WERI-Rb-1 (cell line): ENCODE measurements around the gene CDK6.

ENCODE experiments used
- DNase-seq: peaks from one replicate; pipeline ENCODE4 v3.0.0-alpha.2; 2020
- H3K27ac ChIP-seq: fragments of 250-450 bp; sonication (Bioruptor Pico); 2 replicates; pipeline ENCODE4 v1.5.1; 2020; ENCODE audit warnings: mild to moderate bottlenecking, moderate library complexity
- H3K27me3 ChIP-seq: fragments of 250-450 bp; sonication (Bioruptor Pico); 2 replicates; pipeline ENCODE4 v1.5.1; 2021; ENCODE audit warnings: mild to moderate bottlenecking, low read depth, moderate library complexity; ENCODE audit not compliant: insufficient read depth, severe bottlenecking
- H3K36me3 ChIP-seq: fragments of 250-450 bp; sonication (Bioruptor Pico); 2 replicates; pipeline ENCODE4 v1.5.1; 2020; ENCODE audit warnings: mild to moderate bottlenecking, moderate library complexity
- H3K4me3 ChIP-seq: 2 replicates; pipeline ENCODE4 v1.5.1; 2011; ENCODE audit warnings: low read depth, mild to moderate bottlenecking, control low read depth, low read length
- H3K9me3 ChIP-seq: fragments of 250-450 bp; sonication (Bioruptor Pico); 2 replicates; pipeline ENCODE4 v1.5.1; 2021; ENCODE audit warnings: mild to moderate bottlenecking, moderate library complexity; ENCODE audit not compliant: severe bottlenecking
- TF ChIP-seq, protein P1 (sequence below): IDR thresholded peaks from 2 replicates; pipeline ENCODE4 v1.5.1; 2011; ENCODE audit warnings: low read depth, mild to moderate bottlenecking, control low read depth, inconsistent platforms, low read length

The CDK6 gene

DNA sequence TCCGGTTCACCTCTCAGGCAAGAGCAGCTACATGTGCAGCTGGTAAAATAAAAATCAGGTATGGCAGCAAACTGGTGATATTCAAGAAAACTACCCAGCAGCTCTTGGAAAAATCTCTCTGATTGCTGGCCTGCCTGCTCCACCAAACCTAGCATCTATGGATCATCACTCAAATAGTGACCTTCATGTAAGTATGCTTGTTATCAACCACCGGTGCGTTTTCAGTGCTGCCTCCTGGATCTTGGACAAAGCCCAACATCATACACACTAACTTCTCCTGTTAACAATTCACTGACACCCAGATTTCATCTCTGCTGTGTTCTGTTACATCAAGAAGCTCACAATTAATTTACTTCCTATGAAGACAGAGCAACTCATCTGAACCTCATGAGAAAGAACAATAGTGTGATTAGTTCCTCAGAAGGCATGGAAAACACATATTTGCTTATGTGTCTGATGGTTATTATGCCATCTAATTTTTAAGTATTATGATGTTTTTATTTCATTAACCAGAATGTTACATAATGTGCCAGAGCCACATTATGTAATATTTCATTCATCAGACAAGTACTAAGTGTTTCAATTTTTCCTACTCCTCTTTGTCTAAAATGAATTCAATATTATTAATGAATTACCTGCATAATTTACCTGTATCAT, 8.8 kb downstream of the CDK6 start:
- Histone ChIP-seq H3K27me3 (no peaks in the 10 kb centered on the region), H3K4me3 (no peak overlapping the region), H3K36me3 (no peaks in the 10 kb centered on the region; the same call in 1 of the 2 replicates), H3K9me3 (no peaks in the 10 kb centered on the region), H3K27ac (no peak overlapping the region)
- DNase-seq = no peak
- TF ChIP-seq, protein P1, sequence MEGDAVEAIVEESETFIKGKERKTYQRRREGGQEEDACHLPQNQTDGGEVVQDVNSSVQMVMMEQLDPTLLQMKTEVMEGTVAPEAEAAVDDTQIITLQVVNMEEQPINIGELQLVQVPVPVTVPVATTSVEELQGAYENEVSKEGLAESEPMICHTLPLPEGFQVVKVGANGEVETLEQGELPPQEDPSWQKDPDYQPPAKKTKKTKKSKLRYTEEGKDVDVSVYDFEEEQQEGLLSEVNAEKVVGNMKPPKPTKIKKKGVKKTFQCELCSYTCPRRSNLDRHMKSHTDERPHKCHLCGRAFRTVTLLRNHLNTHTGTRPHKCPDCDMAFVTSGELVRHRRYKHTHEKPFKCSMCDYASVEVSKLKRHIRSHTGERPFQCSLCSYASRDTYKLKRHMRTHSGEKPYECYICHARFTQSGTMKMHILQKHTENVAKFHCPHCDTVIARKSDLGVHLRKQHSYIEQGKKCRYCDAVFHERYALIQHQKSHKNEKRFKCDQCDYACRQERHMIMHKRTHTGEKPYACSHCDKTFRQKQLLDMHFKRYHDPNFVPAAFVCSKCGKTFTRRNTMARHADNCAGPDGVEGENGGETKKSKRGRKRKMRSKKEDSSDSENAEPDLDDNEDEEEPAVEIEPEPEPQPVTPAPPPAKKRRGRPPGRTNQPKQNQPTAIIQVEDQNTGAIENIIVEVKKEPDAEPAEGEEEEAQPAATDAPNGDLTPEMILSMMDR = no peak

DNA sequence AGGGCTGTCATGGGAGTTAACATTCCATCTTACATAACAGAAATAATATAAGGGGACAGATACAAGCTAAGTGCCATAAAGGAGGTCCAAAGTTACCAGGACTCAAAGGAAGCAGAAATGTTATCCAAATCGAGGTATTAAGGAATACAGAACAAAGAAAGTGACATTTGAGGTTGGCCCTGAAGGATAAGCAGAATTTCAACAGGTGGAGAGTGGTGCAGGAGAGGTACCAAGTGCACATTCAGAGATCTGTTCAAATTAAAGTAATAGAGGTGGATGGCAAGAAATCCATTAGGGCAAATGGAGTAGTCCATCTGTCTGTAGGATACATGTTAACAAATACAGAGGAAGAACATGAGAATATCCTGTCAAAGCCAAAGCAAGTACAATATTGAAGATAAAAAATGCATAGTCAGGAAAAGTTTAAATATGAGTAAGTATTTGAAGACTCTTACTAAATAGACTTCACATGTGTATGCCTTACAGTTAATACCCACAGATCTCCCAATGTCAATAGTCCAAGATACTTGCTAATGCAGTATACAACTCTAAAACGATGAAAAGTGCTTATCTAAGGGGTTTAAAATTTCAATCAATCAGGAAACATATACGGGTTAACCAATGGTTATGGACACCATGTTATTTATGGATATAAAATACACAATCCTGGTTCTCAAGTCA, 10.0 kb downstream of the CDK6 start:
- Histone ChIP-seq H3K36me3 (no peaks in the 10 kb centered on the region; the same call in 1 of the 2 replicates), H3K27me3 (no peaks in the 10 kb centered on the region), H3K4me3 (no peak overlapping the region), H3K27ac (no peak overlapping the region), H3K9me3 (no peaks in the 10 kb centered on the region)
- no peak for DNase-seq
- TF ChIP-seq, protein P1 = no peak

DNA sequence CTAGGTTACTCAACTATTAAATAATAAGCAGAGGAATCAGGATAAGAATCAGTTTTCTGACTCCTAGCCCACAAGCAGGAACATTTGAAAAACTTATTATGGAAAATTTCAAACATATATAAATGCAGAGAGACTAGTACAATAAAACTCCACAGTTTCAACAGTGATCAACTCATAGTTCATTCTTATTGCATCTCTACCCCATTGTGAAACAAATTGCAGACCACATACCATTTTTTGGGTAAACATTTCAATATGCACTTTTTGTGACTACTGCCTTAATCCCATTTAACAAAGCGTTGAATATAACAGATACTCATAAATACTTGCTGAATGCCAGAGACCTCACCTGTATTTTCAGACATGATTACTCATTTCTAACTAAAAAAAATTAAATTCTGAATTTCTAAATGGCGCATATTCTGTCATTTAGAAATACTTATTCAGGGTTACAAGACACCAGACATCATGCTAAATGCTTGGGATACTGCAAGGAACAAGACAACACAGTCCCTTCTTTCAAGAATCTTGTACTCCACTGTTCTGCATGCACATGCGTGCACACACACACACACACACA, 11.4 kb downstream of the CDK6 start:
- no peak overlapping the region for H3K4me3 ChIP-seq
- H3K36me3 ChIP-seq = no peaks in the 10 kb centered on the region
- no peaks in the 10 kb centered on the region for H3K9me3 ChIP-seq
- DNase-seq = no peak
- no peaks in the 10 kb centered on the region for H3K27me3 ChIP-seq
- no peak overlapping the region for H3K27ac ChIP-seq
- TF ChIP-seq, protein P1 = no peak

DNA sequence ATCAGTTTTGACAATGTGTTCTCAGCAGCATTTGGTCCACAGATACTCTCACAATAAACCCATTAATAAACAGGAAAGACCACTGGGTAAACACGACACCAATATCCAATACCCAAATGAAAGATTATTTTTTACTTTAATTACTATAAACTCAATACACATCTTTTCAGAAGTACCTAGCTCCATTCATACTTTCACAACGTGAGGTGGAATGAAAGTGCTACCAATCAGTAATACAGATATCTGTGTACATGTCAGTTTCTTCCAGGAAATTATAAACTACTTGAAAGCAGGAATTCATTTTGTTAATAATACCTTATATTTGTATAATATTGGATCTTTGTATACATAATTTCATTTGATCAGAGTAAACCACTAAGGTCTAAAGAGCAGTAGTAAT, 11.9 kb downstream of the CDK6 start:
- Histone ChIP-seq H3K9me3 (no peaks in the 10 kb centered on the region), H3K36me3 (no peaks in the 10 kb centered on the region), H3K4me3 (no peak overlapping the region), H3K27me3 (no peaks in the 10 kb centered on the region), H3K27ac (no peak overlapping the region)
- DNase-seq = no peak
- TF ChIP-seq, protein P1 = no peak

DNA sequence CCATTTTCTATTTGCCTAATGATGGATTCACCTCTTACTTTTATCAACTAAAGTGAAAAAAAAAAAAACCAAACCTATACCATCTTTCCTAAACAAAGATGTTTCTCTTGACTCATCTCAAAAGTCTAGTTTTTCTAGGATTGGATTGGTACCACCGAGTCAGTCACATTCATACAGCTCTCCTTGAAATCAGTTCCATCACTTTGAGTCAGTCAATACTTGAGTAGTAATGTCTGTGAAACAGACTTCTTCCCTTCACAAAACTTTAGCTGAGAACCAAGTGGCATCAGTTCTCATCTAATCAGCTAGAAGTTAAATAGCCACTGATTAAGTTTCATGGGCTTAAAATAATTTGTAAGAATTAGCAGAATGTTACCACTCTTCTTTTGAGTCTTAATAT, 13.3 kb downstream of the CDK6 start:
- TF ChIP-seq, protein P1 = no peak
- Histone ChIP-seq H3K4me3 (no peak overlapping the region), H3K27me3 (no peaks in the 10 kb centered on the region), H3K27ac (no peak overlapping the region), H3K36me3 (no peaks in the 10 kb centered on the region), H3K9me3 (no peaks in the 10 kb centered on the region)
- DNase-seq = no peak
